ENCODE data around the gene MYOZ3.

The MYOZ3 gene

DNA sequence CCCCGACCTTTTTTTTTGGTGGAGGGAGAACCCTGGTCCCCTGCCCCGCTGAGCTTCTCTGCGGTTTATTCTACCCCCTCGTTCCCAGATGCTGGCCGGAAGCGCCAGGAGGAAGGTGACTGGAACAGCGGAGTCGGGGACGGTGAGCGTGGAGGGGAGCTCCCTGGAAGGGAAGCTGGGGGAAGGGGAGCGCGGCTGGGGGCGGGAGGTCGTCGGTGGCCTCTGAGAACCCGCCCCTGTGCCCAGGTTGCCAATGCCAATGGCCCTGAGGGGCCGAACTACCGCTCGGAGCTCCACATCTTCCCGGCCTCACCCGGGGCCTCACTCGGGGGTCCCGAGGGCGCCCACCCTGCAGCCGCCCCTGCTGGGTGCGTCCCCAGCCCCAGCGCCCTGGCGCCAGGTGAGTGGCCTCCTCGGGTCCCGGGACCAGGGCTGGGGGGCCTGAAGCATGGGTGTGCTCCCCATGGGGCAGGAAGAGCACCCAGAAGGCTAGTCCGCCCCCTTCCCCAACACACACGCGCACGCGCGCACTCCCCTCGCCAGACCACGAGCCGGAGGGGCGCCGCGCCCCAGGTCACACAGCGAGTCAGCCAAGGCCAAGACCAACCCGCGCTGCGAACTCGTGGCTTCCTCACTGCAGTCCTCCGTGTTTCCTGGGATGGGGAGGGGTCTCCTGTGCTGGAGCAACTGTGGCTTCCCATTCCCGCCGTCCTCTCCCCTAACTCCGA, 10.6 kb downstream of the MYOZ3 start:
- TF ChIP-seq, protein P1, sequence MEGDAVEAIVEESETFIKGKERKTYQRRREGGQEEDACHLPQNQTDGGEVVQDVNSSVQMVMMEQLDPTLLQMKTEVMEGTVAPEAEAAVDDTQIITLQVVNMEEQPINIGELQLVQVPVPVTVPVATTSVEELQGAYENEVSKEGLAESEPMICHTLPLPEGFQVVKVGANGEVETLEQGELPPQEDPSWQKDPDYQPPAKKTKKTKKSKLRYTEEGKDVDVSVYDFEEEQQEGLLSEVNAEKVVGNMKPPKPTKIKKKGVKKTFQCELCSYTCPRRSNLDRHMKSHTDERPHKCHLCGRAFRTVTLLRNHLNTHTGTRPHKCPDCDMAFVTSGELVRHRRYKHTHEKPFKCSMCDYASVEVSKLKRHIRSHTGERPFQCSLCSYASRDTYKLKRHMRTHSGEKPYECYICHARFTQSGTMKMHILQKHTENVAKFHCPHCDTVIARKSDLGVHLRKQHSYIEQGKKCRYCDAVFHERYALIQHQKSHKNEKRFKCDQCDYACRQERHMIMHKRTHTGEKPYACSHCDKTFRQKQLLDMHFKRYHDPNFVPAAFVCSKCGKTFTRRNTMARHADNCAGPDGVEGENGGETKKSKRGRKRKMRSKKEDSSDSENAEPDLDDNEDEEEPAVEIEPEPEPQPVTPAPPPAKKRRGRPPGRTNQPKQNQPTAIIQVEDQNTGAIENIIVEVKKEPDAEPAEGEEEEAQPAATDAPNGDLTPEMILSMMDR (IDR thresholded peaks at IDR 0.05) = no peak

DNA sequence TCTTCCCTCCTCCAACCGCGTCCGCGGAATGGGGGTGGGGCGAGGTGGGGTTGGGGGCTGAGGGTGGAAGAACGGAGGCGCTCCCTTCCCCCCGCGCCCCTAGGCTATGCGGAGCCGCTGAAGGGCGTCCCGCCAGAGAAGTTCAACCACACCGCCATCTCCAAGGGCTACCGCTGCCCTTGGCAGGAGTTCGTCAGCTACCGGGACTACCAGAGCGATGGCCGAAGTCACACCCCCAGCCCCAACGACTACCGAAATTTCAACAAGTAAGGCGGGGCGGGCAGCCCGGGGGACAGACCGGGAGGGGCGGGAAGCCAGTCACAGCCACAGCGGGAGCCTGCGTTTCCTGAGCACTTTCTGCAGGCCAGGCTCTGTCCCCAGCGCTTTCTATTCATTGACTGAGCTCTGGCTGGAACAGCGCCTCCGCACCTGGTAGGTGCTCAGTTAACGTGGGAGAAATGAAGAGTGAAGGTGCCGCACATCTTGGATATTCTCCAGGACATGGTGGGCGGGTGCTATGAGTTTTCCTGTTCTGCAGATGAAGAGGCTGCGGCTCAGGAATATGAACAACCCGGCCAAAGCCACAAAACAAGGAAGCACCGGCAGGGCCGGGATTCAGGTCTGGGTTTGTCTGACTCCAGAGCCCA, 11.3 kb downstream of the MYOZ3 start:
- TF ChIP-seq, protein P1 (IDR thresholded peaks at IDR 0.05) = no peak

DNA sequence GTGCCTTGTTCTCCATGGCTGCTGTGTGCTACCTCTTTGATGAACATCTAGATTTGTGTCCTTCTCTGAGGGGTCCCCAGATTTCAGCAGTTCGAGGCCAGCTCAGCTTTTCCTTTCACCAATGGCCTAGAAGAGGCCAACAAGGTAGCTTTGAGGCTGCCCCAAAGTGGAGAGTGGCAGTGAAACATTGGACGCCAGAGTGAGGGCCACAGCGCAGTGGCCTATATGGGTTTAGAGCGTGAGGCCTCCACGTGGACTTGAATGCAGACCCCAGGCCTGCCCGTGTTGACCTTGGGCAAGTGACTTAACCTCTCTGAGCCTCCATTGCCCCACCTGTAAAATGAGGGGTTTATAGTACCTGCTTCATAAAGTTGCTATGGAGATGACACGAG, 11.8 kb downstream of the MYOZ3 start:
- TF ChIP-seq, protein P1 (IDR thresholded peaks at IDR 0.05) = no peak

DNA sequence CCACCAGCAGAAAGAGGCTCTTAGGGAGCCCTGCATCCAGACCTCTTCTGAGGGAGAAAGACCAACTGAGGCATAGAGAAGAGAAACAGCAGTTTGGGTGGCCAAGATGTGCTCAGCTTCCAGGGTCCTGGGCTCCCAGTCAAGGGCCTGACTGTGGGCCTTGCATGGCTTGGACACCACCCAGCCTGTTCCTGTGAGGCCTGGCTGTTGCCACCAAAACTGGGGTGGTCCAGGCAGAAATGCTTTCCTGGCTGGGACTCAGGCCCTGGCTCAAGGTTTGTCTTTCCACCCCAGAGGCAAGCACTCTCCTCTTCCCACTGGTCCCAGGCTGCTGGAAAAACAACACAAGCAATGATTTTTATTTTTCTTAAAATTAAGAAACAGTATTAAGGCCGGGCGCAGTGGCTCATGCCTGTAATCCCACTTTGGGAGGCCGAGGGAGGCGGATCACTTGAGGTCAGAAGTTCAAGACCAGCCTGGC, 13.3 kb downstream of the MYOZ3 start:
- TF ChIP-seq, protein P1 (IDR thresholded peaks at IDR 0.05) = no peak

DNA sequence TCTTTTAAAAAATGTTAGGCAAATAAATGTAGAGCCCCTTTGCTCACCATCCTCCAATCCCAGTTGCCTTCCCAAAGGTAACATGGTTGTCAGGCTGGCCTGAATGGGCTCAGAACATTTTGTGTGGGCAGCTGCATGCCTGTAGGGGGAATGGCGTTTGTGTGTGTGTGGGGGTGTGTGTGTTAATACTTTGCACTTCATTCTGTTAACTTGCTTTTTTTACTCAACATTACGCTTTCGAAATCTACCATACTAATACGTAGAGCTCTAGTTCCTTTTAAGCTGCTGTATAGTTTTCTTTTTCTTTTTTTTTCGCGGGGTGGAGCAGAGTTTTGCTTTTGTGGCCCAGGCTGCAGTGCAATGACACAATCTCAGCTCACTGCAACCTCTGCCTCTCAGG, 14.0 kb downstream of the MYOZ3 start:
- TF ChIP-seq, protein P1 (IDR thresholded peaks at IDR 0.05) = no peak

DNA sequence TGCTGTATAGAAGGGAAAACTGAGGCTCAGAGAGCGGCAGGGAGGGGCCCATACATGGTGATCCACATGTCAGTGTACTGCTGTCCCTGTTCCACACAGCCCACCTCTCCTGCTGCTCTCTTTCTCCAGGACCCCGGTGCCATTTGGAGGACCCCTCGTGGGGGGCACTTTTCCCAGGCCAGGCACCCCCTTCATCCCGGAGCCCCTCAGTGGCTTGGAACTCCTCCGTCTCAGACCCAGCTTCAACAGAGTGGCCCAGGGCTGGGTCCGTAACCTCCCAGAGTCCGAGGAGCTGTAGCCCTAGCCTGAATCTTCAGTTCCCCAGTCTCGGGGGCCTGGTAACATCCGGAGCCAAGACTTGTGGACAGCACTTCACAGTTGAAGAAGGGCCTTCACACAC, 15.5 kb downstream of the MYOZ3 start:
- TF ChIP-seq, protein P1 (IDR thresholded peaks at IDR 0.05) = no peak

DNA sequence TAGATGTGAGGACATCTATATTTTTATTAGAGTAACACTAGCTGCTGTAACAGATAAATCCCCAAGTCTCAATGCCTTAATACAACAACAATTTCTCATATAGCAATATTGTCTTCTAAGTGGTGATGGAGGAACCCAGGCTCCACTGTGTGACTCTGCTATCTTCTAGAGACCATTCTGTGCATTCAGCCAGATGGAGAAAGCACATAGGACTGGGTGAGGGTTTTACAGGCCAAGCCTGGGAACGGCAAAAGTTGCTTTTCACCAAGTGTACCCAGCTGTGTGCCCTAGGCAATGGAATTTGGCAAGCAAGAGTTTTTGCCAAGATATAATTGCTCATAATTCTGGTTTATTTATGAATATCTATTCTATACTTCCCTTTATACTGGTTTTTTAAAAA, 28.1 kb downstream of the MYOZ3 start:
- TF ChIP-seq, protein P1 (IDR thresholded peaks at IDR 0.05) = no peak

Data from LNCAP (cell line).